K562 (cell line): Measurements from ENCODE around the gene TAS2R5. TPM values are rescaled to one million over a fixed set of nuclear protein-coding genes. Genes with fewer than 3 reads are reported as not detected.

ENCODE experiments used
- ATAC-seq: fragments of 200-7000 bp; cut with Tn5 transposase; 3 replicates; pipeline ENCODE4 v1.9.1; 2020; ENCODE audit warnings: moderate library complexity
- BruUV-seq: library from RNA; stranded (reverse); fragments of 400-500 nt; replicated peaks from 2 replicates; lab custom pipeline; 2021; lab: Mats Ljungman, UMichigan
- CTCF ChIA-PET: fragments of 300-600 bp; formaldehyde crosslinking; extraction: SDS; loops from one replicate; lab custom pipeline; 2021; ENCODE audit warnings: low intra/inter-chr PET ratio; lab: Yijun Ruan, JAX
- POLR2A ChIA-PET: fragments of 300-600, 350-650 bp; sonication (Branson Sonifier 250); formaldehyde crosslinking; extraction: SDS; loops from one replicate; lab custom pipeline; 2021; ENCODE audit warnings: antibody characterized with exemption, inconsistent platforms; lab: Yijun Ruan, JAX
- DNase-seq, 4 experiments: peaks; one replicate each; pipeline versions ENCODE4 v3.0.0 to v3.0.0-alpha.2; 2011 to 2018; ENCODE audit warnings: low spot score in 3 of 4, mixed read lengths in 3 of 4; ENCODE audit errors: extremely low read depth in 1 of 4
- FAIRE-seq: peaks from 2 replicates; lab custom pipeline; 2011; peaks lifted over from hg19 to GRCh38; lab: Jason Lieb, UNC
- H2AFZ ChIP-seq: 2 replicates; pipeline ENCODE4 v1.6.0; 2011; ENCODE audit warnings: low read depth, low read length, control low read depth, inconsistent platforms
- H3K27ac ChIP-seq: fragments of 200-600 bp; 3 replicates; pipeline ENCODE4 v1.8.0; 2011; ENCODE audit warnings: low read depth, mild to moderate bottlenecking, control low read depth, inconsistent platforms, low read length, moderate library complexity, mixed read lengths; ENCODE audit errors: extremely low read depth
- H3K27me3 ChIP-seq, 2 experiments: fragments of 300-600 bp in 1 of 2; 2 replicates in 1 of 2; 3 replicates in 1 of 2; pipeline versions ENCODE4 v1.6.0 to v1.8.0; 2011; ENCODE audit warnings: inconsistent platforms in 2 of 2, low read length in 2 of 2, mild to moderate bottlenecking in 1 of 2, mixed read lengths in 1 of 2, moderate library complexity in 1 of 2; ENCODE audit not compliant: control insufficient read depth in 2 of 2, insufficient read depth in 2 of 2
- H3K36me3 ChIP-seq: fragments of 300-600 bp; 3 replicates; pipeline ENCODE4 v1.8.0; 2011; ENCODE audit warnings: mild to moderate bottlenecking, low read length, inconsistent platforms; ENCODE audit not compliant: control insufficient read depth, insufficient read depth
- H3K4me1 ChIP-seq, 2 experiments: fragments of 200-600 bp in 1 of 2; replicated peaks in 1 of 2; 2 replicates in 1 of 2; 3 replicates in 1 of 2; pipeline versions ENCODE4 v1.5.1 to v1.8.0; 2011; ENCODE audit warnings: inconsistent platforms in 2 of 2, low read length in 2 of 2, mild to moderate bottlenecking in 1 of 2, mixed read lengths in 1 of 2, moderate library complexity in 1 of 2; ENCODE audit not compliant: control insufficient read depth in 2 of 2, insufficient read depth in 2 of 2
- H3K4me2 ChIP-seq: 2 replicates; pipeline ENCODE4 v1.6.1; 2011; ENCODE audit warnings: low read length, control low read depth, inconsistent platforms, mixed read lengths; ENCODE audit not compliant: insufficient read depth
- H3K4me3 ChIP-seq: fragments of 200-600 bp; sonication (generic), shearing (Covaris generic); 2 replicates; pipeline ENCODE4 v1.5.1; 2016; ENCODE audit warnings: control low read depth, inconsistent platforms
- H3K79me2 ChIP-seq: fragments of 200-600 bp; 3 replicates; pipeline ENCODE4 v1.8.0; 2011; ENCODE audit warnings: low read length, inconsistent platforms; ENCODE audit not compliant: control insufficient read depth, insufficient read depth
- H3K9ac ChIP-seq, 2 experiments: 2 replicates each; pipeline versions ENCODE4 v1.6.0 to v1.6.1; 2011; ENCODE audit warnings: low read depth in 2 of 2, low read length in 2 of 2, control low read depth in 1 of 2, inconsistent platforms in 1 of 2, mild to moderate bottlenecking in 1 of 2, mixed read lengths in 1 of 2; ENCODE audit not compliant: insufficient read depth in 1 of 2
- H3K9me1 ChIP-seq: one replicate; pipeline ENCODE4 v1.6.0; 2011; ENCODE audit warnings: inconsistent platforms, mild to moderate bottlenecking, low read length, moderate library complexity; ENCODE audit not compliant: control insufficient read depth, insufficient read depth
- H3K9me3 ChIP-seq: replicated peaks from 2 replicates; pipeline ENCODE4 v1.5.1; 2011; ENCODE audit warnings: low read depth, low read length, inconsistent platforms; ENCODE audit not compliant: control insufficient read depth, insufficient read depth
- H4K20me1 ChIP-seq: replicated peaks from 2 replicates; pipeline ENCODE4 v1.6.1; 2011; ENCODE audit warnings: low read length, inconsistent platforms, mixed read lengths; ENCODE audit not compliant: control insufficient read depth, insufficient read depth
- CEBPG ChIP-seq, 3 experiments: fragments of 200-800 bp in 1 of 3; sonication (Bioruptor generic) in 1 of 3; sonication (generic) in 1 of 3; formaldehyde crosslinking in 1 of 3; IDR thresholded peaks in 2 of 3; conservative IDR thresholded peaks in 1 of 3; 2 replicates each; pipeline versions ENCODE4 v1.6.1 to v1.8.0; 2016 to 2022; ENCODE audit warnings: missing compliant biosample characterization in 2 of 3, missing genetic modification characterization in 2 of 3, mild to moderate bottlenecking in 1 of 3, missing genetic modification reagents in 1 of 3
- ETS1 ChIP-seq: conservative IDR thresholded peaks from 2 replicates; pipeline ENCODE4 v1.6.1; 2011; ENCODE audit warnings: low read depth, mild to moderate bottlenecking, low read length; ENCODE audit not compliant: control insufficient read depth
- MAX ChIP-seq: sonication (generic); formaldehyde crosslinking; IDR thresholded peaks from 2 replicates; pipeline ENCODE4 v1.9.0; 2022; ENCODE audit warnings: mild to moderate bottlenecking, missing genetic modification reagents
- NFE2 ChIP-seq: IDR thresholded peaks from 2 replicates; pipeline ENCODE4 v1.6.1; 2014; ENCODE audit warnings: antibody characterized with exemption, low read depth
- NFRKB ChIP-seq: fragments of 450-650 bp; IDR thresholded peaks from 2 replicates; pipeline ENCODE4 v1.6.1; 2016; ENCODE audit warnings: low read depth
- WGBS: fragments of 100-300 bp; shearing (Covaris generic); methylation state at CpG from one replicate; pipeline ENCODE4 v1.1.6; 2016; ENCODE audit warnings: low coverage, mixed read lengths; ENCODE audit not compliant: insufficient coverage; ENCODE audit errors: missing lambda C conversion rate; 5-methylcytosine and 5-hydroxymethylcytosine counted together
- in situ Hi-C: fragments of 300-500 bp; cut with MboI; formaldehyde crosslinking; loops from 4 replicates; pipeline ENCODE4 v1.15.0; 2018; ENCODE audit warnings: inconsistent platforms, mixed read lengths
- intact Hi-C: fragments of 100-400 bp; cut with micrococcal nuclease; formaldehyde crosslinking; loops from 2 replicates; pipeline ENCODE4 v1.14.2; 2022
- polyA plus RNA-seq, 8 experiments: library from polyadenylated mRNA; depleted of rRNA in 4 of 8; stranded (reverse) in 5 of 8; unstranded in 3 of 8; fragments of >200 nt; fragmentation: Nextera tagmentation in 2 of 8; fragmentation: Illumina TruSeq in 1 of 8; extraction: Ambion mirVana in 2 of 8; extraction: Trizol in 1 of 8; gene quantifications; 2 replicates each; pipeline versions ENCODE4 v1.2.1 to v1.2.3, GENCODE V29; 2011 to 2014; ENCODE audit warnings: inconsistent platforms in 1 of 8, missing spikeins in 1 of 8
- total RNA-seq, 7 experiments: library from RNA; depleted of rRNA in 6 of 7; stranded (reverse); fragments of >200 nt in 6 of 7; fragmentation: Illumina TruSeq in 2 of 7; extraction: Trizol in 2 of 7; gene quantifications; 2 replicates each; pipeline versions ENCODE4 v1.2.1 to v1.2.3, GENCODE V29; 2011 to 2021; ENCODE audit warnings: low replicate concordance in 1 of 7

Gene TAS2R5
- total and polyA plus RNA-seq, 9 of the 15 experiments (the other 6 are each of a cell fraction or from before 2014, with no cell fraction given), result 0.35 to 4.5 (median 1.4) TPM

GRCh38 chr7:141744131-141744530 lies 45.9 kb upstream of the TAS2R5 start:
- Histone ChIP-seq H3K79me2 (peaks cover 31% of the 10 kb centered on the region), H3K36me3 (peaks cover 98% of the 10 kb centered on the region), H3K9me3 (peaks cover 10% of the 10 kb centered on the region), H4K20me1 (no peaks in the 10 kb centered on the region), H3K9ac (no peak overlapping the region), H3K4me2 (no peak overlapping the region), H3K9me1 (no peaks in the 10 kb centered on the region), H3K27me3 (no peaks in the 10 kb centered on the region), H3K4me1 (peaks cover 3 to 6% of the 10 kb centered on the region in 2 experiments; a peak in 3 of 5 replicates), H3K27ac (no peak overlapping the region), H2AFZ (no peak overlapping the region), H3K4me3 (no peak overlapping the region)
- FAIRE-seq (no peak), ATAC-seq (no peak), DNase-seq (no peak)
- no TSS peak for BruUV-seq
- WGBS, result 92% methylated on average over 2 of the region's 2 CpGs
- intact Hi-C loops, result no loop called here
- CTCF ChIA-PET, result no interaction called here
- POLR2A ChIA-PET, result no interaction called here
- TF ChIP-seq ETS1, result no peak
- no peak for TF ChIP-seq MAX
- TF ChIP-seq NFE2, result no peak
- TF ChIP-seq NFRKB, result no peak
- no peak for TF ChIP-seq CEBPG (CRISPR knock-in tag; IDR thresholded peaks at IDR 0.05)
- no peak for TF ChIP-seq CEBPG (tag; conservative IDR thresholded peaks at IDR 0.05 in 1 of 2, IDR thresholded peaks at IDR 0.05 in 1 of 2)
- in situ Hi-C loops, result no loop called here
